Adrenal gland (tissue), 5 donors: ENCODE results near the gene UBE3B.

Source experiments
- CTCF ChIP-seq, 6 experiments: fragments of 450-650 bp in 4 of 6; fragments of 200-600 bp in 2 of 6; sonication (generic) in 1 of 6; IDR thresholded peaks; 1 replicate in 5 of 6; 2 replicates in 1 of 6; pipeline versions ENCODE4 v1.5.1 to v1.8.0; 2016 to 2021; ENCODE audit warnings: antibody characterized with exemption in 6 of 6, mild to moderate bottlenecking in 2 of 6, moderate library complexity in 1 of 6
- POLR2A ChIP-seq, 2 donors: fragments of 450-650 bp; IDR thresholded peaks; one replicate each; pipeline ENCODE4 v1.6.1; 2017; ENCODE audit warnings: antibody characterized with exemption in 2 of 2, mild to moderate bottlenecking in 2 of 2, moderate library complexity in 1 of 2
- donor health status: DM: no; HTN: no; CAD: no.

DNA sequence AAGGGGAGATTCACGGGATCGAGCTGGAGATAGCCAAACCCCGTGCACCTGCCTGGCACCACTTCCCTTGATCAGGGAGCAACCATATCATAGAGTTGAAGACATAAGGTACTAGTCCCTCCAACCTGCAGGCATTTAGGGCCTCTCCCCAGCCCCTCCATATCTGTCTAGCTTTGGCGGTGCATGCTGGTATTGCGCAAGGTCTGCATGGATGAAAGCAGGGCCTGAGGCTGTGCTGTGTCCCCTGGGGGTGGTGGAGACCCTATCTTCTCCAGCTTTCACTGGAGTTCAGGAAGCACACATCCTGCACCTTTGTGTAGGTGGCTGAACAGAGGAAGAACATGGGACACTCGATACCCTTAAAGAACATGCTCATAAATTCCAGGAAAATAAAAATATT lies 47.2 kb upstream of the UBE3B start:
- TF ChIP-seq CTCF (IDR thresholded peaks at IDR 0.05) (no peak), POLR2A (IDR thresholded peaks at IDR 0.05) (no peak)
